Activated naive CD4-positive, alpha-beta T cell treated with anti-CD3 and anti-CD28 coated beads for 36 hours (primary cell): ENCODE data around the gene TANGO6. TPM values are rescaled to one million over a fixed set of nuclear protein-coding genes. Genes with fewer than 3 reads are reported as not detected.
"Not testable (repeated sequence)": the region's sequence is repeated elsewhere in the genome, so short reads cannot be mapped to it uniquely, and the experiment has no call there.

Experiments used
- CTCF ChIA-PET: fragments of 350-600 bp; sonication (Branson Sonifier 250); formaldehyde crosslinking; loops from one replicate; lab custom pipeline; 2021; ENCODE audit warnings: antibody characterized with exemption; lab: Charles Lee
- DNase-seq: peaks from one replicate; pipeline ENCODE4 v3.0.0-alpha.2; 2020
- H3K27ac Mint-ChIP-seq: one replicate; pipeline ENCODE4 v1.8.0; 2021; ENCODE audit warnings: mild to moderate bottlenecking, mixed read lengths
- H3K27me3 Mint-ChIP-seq: one replicate; pipeline ENCODE4 v1.8.0; 2021; ENCODE audit warnings: low read depth, mixed read lengths
- H3K36me3 Mint-ChIP-seq: one replicate; pipeline ENCODE4 v1.8.0; 2021; ENCODE audit warnings: low read depth, mixed read lengths
- H3K4me1 Mint-ChIP-seq: one replicate; pipeline ENCODE4 v1.8.0; 2021; ENCODE audit warnings: low read depth, mixed read lengths
- H3K4me3 Mint-ChIP-seq: one replicate; pipeline ENCODE4 v1.8.0; 2021; ENCODE audit warnings: mild to moderate bottlenecking, moderate library complexity, mixed read lengths
- H3K9me3 Mint-ChIP-seq: one replicate; pipeline ENCODE4 v1.8.0; 2021; ENCODE audit warnings: mixed read lengths
- intact Hi-C: fragments of 100-400 bp; cut with micrococcal nuclease; formaldehyde crosslinking; loops from one replicate; pipeline ENCODE4 v1.15.1; 2023
- total RNA-seq, 2 experiments: library from RNA; stranded (reverse); gene quantifications; one replicate each; pipeline ENCODE4 v1.2.3, GENCODE V29; 2021

TANGO6 gene
- total RNA-seq, 2 experiments from 2014 or later = 21.6 to 22.3 TPM

DNA sequence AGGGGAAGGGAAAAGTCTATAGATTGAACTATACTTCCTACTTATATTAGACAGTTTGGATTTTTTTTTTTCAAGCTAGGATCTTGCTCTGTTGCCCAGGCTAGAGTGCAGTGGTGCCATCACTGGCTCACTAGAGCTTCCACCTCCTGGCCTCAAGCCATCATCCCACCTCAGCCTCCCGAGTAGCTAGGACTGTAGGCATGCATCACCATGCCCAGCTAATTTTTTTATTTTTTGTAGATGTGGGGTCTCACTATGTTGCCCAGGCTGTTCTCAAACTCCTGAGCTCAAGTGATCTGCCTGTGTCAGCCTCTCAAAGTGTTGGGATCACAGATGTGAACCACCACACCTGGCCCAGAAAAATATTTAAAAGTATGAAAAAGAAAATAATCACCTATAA lies 141.1 kb downstream of the TANGO6 start:
- CTCF ChIA-PET = interaction anchor here (0.6 to 0.7 kb wide), 3 partner anchors 19 to 456 kb away, joined by 3 to 4 read pairs (median 3); no protein-coding TSS in a partner anchor
- intact Hi-C loops = no loop called here
- Mint-ChIP-seq H3K36me3 (peaks cover 7% of the 10 kb centered on the region), H3K9me3 (no peaks in the 10 kb centered on the region), H3K4me3 (no peak overlapping the region), H3K4me1 (no peaks in the 10 kb centered on the region), H3K27me3 (no peaks in the 10 kb centered on the region), H3K27ac (no peak overlapping the region)
- no peak for DNase-seq

DNA sequence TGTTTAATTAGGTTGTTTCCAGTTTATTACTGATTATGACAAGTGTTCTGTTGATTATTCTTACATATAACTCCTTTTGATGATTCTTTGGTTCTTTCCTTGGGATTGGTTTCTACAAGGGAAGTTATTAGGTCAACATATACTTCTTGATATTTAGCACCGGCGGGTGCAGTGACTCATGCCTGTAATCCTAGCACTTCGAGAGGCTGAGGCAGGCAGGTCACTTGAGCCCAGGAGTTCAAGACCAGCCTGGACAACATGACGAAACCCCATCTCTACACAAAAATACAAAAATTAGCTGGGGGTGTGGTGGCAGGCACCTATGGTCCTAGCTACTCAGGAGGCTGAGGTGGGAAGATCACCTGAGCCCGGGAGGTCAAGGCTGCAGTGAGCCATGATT lies 141.9 kb downstream of the TANGO6 start:
- Mint-ChIP-seq H3K27me3 (no peaks in the 10 kb centered on the region), H3K36me3 (peaks cover 6% of the 10 kb centered on the region), H3K9me3 (no peaks in the 10 kb centered on the region), H3K4me1 (no peaks in the 10 kb centered on the region), H3K4me3 (no peak overlapping the region), H3K27ac (no peak overlapping the region)
- intact Hi-C loops = no loop called here
- DNase-seq = no peak
- CTCF ChIA-PET = no interaction called here

DNA sequence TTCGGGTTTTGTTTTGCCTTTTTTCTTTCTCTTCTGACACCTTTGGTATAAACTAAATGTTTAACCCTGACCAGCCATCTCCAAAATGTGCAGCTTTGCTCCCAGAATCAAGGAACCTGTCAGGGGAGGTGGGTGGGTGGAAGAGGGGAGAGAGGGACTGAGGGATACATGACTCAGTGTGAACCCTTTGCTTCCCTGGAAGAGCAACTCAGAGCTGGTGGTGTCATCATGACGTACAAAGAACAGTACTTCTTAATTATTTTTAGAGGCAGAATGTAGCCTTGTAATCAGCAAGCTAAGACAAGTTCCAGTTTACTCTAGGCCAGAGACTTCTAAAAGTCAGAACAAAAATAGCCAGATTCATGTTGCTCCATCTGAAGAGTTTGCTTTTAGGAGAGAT lies 142.5 kb downstream of the TANGO6 start:
- Mint-ChIP-seq H3K9me3 (no peaks in the 10 kb centered on the region), H3K4me3 (no peak overlapping the region), H3K4me1 (no peaks in the 10 kb centered on the region), H3K27ac (no peak overlapping the region), H3K27me3 (no peaks in the 10 kb centered on the region), H3K36me3 (peaks cover 6% of the 10 kb centered on the region)
- DNase-seq = no peak
- CTCF ChIA-PET = interaction anchor here (0.5 kb wide), 1 partner anchor 571 kb away, joined by 3 read pairs; no protein-coding TSS in a partner anchor
- intact Hi-C loops = no loop called here

DNA sequence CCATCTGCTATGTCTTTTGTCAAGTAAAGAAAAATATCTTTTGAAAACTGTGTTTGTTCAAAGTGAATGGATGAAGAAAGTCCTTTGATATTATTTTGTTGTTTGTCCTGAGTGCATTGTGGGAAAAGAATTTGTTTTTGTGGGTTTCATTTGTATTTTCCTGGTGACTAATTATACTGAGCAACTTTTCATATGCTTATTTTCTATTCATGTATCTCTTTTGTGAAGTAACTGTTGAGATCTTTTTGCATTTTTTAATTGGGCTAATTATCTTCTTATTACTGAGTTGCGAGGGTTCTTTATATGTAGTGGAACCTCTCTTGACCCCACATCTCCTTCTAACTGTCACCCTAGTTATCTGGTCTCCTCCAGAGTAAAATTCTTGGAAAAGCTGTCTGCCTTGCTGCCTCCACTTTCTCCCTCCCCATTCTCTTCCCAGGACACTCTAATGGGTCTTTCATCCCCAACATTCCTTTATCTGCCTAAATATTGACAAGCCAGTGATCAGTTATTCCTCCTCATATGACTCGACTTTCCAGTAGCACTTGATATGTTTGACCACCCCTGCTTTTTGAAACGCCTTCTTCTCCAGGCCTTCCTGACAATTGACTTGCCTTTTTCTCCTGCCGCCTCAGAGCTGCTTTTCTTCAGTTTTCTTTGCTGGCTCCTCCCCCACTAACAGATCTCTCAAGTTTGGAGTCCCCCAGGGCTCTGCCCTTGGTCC lies 144.6 kb downstream of the TANGO6 start:
- CTCF ChIA-PET = no interaction called here
- H3K36me3 Mint-ChIP-seq = peaks cover 6% of the 10 kb centered on the region
- no peak overlapping the region for H3K4me3 Mint-ChIP-seq
- intact Hi-C loops = no loop called here
- no peaks in the 10 kb centered on the region for H3K27me3 Mint-ChIP-seq
- H3K4me1 Mint-ChIP-seq = no peaks in the 10 kb centered on the region
- H3K27ac Mint-ChIP-seq = no peak overlapping the region
- DNase-seq = no peak
- H3K9me3 Mint-ChIP-seq = no peaks in the 10 kb centered on the region

DNA sequence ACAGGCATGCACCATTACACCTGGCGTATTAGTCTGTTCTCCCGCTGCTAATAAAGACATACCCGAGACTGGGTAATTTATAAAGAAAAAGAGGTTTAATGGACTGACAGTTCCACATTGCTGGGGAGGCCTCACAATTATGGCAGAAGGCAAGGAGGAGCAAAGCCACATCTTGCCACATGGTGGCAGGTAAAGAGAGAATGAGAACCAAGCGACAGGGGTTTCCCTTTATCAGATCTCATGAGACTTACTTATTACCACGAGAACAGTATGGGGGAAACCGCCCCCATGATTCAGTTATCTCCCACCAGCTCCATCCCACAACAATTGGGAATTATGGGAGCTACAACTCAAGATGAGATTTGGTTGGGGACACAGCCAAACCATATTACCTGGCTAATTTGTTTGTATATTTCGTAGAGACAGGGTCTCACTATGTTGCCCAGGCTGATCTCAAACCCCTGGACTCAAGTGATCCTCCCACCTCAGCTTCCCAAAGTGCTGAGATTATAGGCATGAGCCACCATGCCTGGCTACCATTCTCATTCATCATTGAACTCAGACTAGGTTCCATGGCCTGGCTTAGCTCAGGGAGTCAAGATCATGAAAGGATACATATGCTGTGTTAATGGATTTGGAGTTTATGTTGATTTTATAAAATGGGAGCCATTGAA lies 147.0 kb downstream of the TANGO6 start:
- H3K27me3 Mint-ChIP-seq, H3K4me3 Mint-ChIP-seq, DNase-seq, intact Hi-C loops, H3K27ac Mint-ChIP-seq, H3K4me1 Mint-ChIP-seq, H3K9me3 Mint-ChIP-seq, H3K36me3 Mint-ChIP-seq: not testable (repeated sequence)
- CTCF ChIA-PET = interaction anchor here (0.7 to 1.3 kb wide), 3 partner anchors 133 to 626 kb away, joined by 3 to 4 read pairs (median 3); no protein-coding TSS in a partner anchor

DNA sequence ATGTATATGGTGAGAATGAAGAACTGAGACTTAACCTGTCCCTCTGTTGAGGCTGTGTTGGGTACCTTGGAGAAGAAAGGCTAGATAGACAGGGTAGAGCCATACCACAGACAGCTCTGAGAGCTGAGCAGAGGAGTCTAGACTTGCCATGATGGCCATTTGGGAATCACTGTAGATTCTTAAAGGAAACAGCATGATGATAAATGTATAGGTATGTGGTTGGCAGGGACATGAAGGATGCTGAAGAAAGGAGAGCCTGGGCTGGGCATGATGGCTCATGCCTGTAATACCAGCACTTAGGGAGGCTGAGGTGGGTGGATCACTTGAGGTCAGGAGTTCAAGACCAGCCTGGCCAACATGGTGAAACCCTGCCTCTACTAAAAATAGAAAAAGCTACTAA lies 147.7 kb downstream of the TANGO6 start:
- H3K27me3 Mint-ChIP-seq = no peaks in the 10 kb centered on the region
- intact Hi-C loops = no loop called here
- H3K9me3 Mint-ChIP-seq = no peaks in the 10 kb centered on the region
- no peak for DNase-seq
- H3K36me3 Mint-ChIP-seq = peaks cover 6% of the 10 kb centered on the region
- no peak overlapping the region for H3K27ac Mint-ChIP-seq
- no peaks in the 10 kb centered on the region for H3K4me1 Mint-ChIP-seq
- CTCF ChIA-PET = interaction anchor here (1.3 kb wide), 1 partner anchor 132 kb away, joined by 4 read pairs; no protein-coding TSS in a partner anchor
- no peak overlapping the region for H3K4me3 Mint-ChIP-seq

DNA sequence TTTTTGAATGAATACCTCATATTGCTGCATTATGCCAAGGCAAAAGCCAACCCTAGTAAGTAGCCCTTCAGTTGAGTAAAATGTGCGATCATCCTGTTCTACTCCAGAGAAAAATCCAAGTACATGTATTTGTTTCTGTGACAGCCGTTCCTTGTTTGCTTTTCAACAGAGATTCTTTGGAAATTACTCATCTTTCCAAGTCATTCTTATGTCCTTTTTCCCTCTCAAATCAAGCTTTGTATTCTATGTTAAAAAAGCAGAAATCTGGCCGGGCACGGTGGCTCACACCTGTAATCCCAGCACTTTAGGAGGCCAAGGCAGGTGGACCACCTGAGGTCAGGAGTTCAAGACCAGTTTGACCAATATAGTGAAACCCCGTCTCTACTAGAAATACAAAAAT lies 149.2 kb downstream of the TANGO6 start:
- intact Hi-C loops = no loop called here
- no peak for DNase-seq
- peaks cover 11% of the 10 kb centered on the region for H3K36me3 Mint-ChIP-seq
- H3K27ac Mint-ChIP-seq = no peak overlapping the region
- no peaks in the 10 kb centered on the region for H3K4me1 Mint-ChIP-seq
- H3K4me3 Mint-ChIP-seq = no peak overlapping the region
- no peaks in the 10 kb centered on the region for H3K27me3 Mint-ChIP-seq
- no peaks in the 10 kb centered on the region for H3K9me3 Mint-ChIP-seq
- CTCF ChIA-PET = no interaction called here

DNA sequence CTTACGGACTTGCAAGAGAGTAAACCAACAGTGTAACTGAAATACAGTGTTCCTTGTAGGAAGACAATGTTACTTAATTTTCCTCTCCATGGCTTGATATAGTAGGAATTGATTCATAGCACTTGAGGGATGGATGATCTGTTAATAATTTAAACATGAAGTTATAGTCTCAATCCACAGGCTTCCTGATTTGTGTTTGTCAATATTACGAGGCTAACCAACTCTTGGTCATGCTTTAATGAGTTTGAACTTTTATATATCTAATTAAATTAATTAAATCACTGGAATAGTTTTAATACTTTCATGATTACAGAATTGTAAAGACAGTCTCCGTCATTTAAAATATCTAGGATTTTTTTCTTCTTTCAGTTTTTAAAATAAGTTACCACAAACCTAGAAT lies 150.1 kb downstream of the TANGO6 start:
- H3K27me3 Mint-ChIP-seq = no peaks in the 10 kb centered on the region
- H3K36me3 Mint-ChIP-seq = peaks cover 8% of the 10 kb centered on the region
- no peak overlapping the region for H3K27ac Mint-ChIP-seq
- intact Hi-C loops = no loop called here
- no peak for DNase-seq
- no peaks in the 10 kb centered on the region for H3K9me3 Mint-ChIP-seq
- CTCF ChIA-PET = interaction anchor here (0.6 kb wide), 1 partner anchor 129 kb away, joined by 4 read pairs; no protein-coding TSS in a partner anchor
- H3K4me1 Mint-ChIP-seq = no peaks in the 10 kb centered on the region
- H3K4me3 Mint-ChIP-seq = no peak overlapping the region

DNA sequence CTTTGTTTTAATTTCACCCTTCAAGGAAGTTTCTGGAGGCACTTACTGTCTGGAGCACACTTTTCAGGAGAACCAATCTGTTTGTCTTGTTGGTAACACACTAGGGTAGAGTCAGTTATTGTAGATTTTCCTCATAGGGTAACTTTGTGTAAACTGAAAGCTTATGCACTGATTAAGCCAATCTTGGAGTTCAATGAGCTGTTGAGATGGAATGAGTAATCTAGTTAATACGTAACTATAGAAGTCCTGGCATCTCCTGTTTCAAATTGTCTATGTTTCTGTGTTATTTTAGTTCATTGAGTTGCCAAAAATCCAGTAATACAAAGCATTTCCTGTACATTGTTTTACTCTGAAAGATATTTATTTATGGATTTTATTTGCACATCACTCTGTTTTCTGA lies 150.6 kb downstream of the TANGO6 start:
- no peaks in the 10 kb centered on the region for H3K27me3 Mint-ChIP-seq
- CTCF ChIA-PET = no interaction called here
- H3K36me3 Mint-ChIP-seq = peaks cover 8% of the 10 kb centered on the region
- no peak overlapping the region for H3K27ac Mint-ChIP-seq
- no peak for DNase-seq
- intact Hi-C loops = no loop called here
- no peak overlapping the region for H3K4me3 Mint-ChIP-seq
- H3K9me3 Mint-ChIP-seq = no peaks in the 10 kb centered on the region
- no peaks in the 10 kb centered on the region for H3K4me1 Mint-ChIP-seq

DNA sequence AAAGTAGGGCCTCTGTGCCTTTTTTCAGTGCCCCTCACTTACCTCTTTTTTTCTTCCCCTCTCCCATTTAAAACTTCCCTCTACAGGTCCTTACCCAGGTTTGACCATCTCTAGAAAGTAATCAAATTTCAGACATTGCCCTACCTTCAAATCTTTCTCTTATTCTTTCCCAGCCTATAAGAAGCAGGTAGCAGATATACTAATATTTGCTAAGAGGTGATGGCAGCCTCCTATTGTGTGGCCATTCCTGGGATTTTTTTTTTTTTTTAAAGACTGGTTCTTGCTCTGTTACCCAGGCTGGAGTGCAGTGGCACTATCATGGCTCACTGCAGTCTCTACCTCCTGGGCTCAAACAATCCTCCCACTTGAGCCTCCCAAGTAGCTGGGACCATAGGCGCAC lies 151.0 kb downstream of the TANGO6 start:
- Mint-ChIP-seq H3K36me3 (peaks cover 6% of the 10 kb centered on the region), H3K4me3 (no peak overlapping the region), H3K27ac (no peak overlapping the region), H3K4me1 (no peaks in the 10 kb centered on the region), H3K9me3 (no peaks in the 10 kb centered on the region), H3K27me3 (no peaks in the 10 kb centered on the region)
- CTCF ChIA-PET = no interaction called here
- no peak for DNase-seq
- intact Hi-C loops = no loop called here

DNA sequence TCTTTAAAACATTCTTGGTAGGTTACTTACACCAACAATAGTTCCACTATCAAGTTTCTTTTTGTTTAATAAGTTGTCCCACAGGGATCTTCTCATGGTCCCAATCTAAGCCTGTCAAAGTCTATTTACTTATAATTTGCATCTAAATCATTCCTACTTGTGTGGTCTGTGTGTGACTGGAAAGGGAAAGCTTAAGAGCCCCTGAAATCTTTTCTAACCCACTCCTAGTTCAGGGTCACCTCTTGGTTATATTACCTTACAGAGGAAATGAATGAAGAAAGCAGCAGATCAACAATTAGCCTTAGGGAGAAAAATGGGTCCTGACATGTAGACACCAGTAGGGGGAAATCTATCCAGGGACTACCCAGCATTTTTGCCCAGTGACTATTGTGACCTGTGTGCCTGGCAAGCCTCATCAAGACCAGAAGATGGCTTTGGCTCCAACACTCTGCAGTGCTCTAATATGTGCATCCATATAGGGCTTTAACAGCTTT lies 151.7 kb downstream of the TANGO6 start:
- no peaks in the 10 kb centered on the region for H3K9me3 Mint-ChIP-seq
- no peaks in the 10 kb centered on the region for H3K4me1 Mint-ChIP-seq
- peaks cover 5% of the 10 kb centered on the region for H3K36me3 Mint-ChIP-seq
- no peak overlapping the region for H3K4me3 Mint-ChIP-seq
- DNase-seq = no peak
- CTCF ChIA-PET = no interaction called here
- H3K27me3 Mint-ChIP-seq = no peaks in the 10 kb centered on the region
- H3K27ac Mint-ChIP-seq = no peak overlapping the region
- intact Hi-C loops = no loop called here

DNA sequence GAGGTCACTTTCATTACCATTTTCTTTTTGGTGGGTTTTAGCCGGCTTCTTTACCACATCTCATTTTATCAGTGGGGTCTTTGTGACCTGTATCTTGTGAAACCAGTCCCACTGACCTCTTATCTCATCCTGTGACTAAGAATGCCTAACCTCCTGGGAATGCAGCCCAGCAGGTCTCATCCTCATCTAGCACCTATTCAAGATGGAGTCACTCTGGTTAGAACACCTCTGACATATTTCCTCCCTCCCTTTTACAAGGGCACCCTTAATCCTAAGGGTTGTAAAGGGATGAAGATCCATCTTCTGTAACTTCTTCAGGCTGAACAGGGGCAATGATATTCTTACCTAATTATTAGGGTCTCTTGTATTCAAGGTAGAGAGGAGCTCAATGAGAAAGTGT lies 154.2 kb downstream of the TANGO6 start:
- Mint-ChIP-seq H3K4me1 (no peaks in the 10 kb centered on the region), H3K4me3 (no peak overlapping the region), H3K27me3 (no peaks in the 10 kb centered on the region), H3K27ac (no peak overlapping the region), H3K36me3 (peaks cover 16% of the 10 kb centered on the region), H3K9me3 (peaks cover 4% of the 10 kb centered on the region)
- CTCF ChIA-PET = no interaction called here
- intact Hi-C loops = no loop called here
- no peak for DNase-seq

DNA sequence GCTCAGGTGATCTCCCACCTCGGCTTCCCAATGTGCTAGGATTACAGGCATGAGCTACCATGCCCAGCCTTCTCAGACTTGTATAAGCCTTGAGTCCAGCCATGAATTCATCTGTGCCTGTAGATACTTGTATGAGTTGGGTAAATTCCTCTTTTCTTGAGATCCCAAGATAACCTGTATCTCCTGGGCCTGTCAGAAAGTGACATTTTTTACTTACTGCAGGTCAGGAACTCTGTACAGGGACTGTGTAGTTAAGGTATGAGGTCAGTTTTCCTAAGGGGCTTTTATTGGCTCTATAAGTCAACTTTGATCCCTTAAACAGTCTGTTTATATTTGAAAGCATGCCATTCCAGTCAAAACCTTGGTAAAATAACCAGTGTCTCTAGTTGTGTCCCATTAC lies 155.8 kb downstream of the TANGO6 start:
- no peak overlapping the region for H3K27ac Mint-ChIP-seq
- no peaks in the 10 kb centered on the region for H3K27me3 Mint-ChIP-seq
- no peak overlapping the region for H3K4me3 Mint-ChIP-seq
- H3K36me3 Mint-ChIP-seq = peaks cover 25% of the 10 kb centered on the region
- intact Hi-C loops = no loop called here
- no peak for DNase-seq
- CTCF ChIA-PET = no interaction called here
- no peaks in the 10 kb centered on the region for H3K4me1 Mint-ChIP-seq
- H3K9me3 Mint-ChIP-seq = peaks cover 12% of the 10 kb centered on the region
